HepG2 (cell line): ENCODE measurements around the gene KMT5C. TPM values are rescaled to one million over a fixed set of nuclear protein-coding genes. Genes with fewer than 3 reads are reported as not detected.

Experiments used
- BCL6 ChIP-seq: IDR thresholded peaks from 2 replicates; pipeline ENCODE4 v1.6.1; 2016; ENCODE audit warnings: missing genetic modification reagents, missing compliant biosample characterization
- FOXA1 ChIP-seq, 2 experiments: fragments of 450-650 bp in 1 of 2; sonication (generic) in 1 of 2; formaldehyde crosslinking in 1 of 2; IDR thresholded peaks; 2 replicates each; pipeline versions ENCODE4 v1.4.0 to v1.6.1; 2016 to 2020; ENCODE audit warnings: missing genetic modification reagents in 1 of 2
- FOXM1 ChIP-seq: sonication (generic); formaldehyde crosslinking; IDR thresholded peaks from 2 replicates; pipeline ENCODE4 v1.5.0; 2020; ENCODE audit warnings: missing genetic modification reagents
- FOXP1 ChIP-seq, 2 experiments: fragments of 450-650 bp in 1 of 2; IDR thresholded peaks; 2 replicates each; pipeline ENCODE4 v1.6.1; 2017 to 2018; ENCODE audit warnings: antibody characterized with exemption in 1 of 2
- KAT8 ChIP-seq: IDR thresholded peaks from 2 replicates; pipeline ENCODE4 v1.6.1; 2016; ENCODE audit warnings: missing genetic modification reagents, missing compliant biosample characterization
- MEIS2 ChIP-seq: sonication (generic); formaldehyde crosslinking; IDR thresholded peaks from 2 replicates; pipeline ENCODE4 v1.9.0; 2021; ENCODE audit warnings: mild to moderate bottlenecking, missing genetic modification reagents
- MIER2 ChIP-seq: IDR thresholded peaks from 2 replicates; pipeline ENCODE4 v1.6.1; 2016; ENCODE audit warnings: missing biosample characterization, missing genetic modification reagents
- SMAD3 ChIP-seq: sonication (generic); formaldehyde crosslinking; IDR thresholded peaks from 2 replicates; pipeline ENCODE4 v1.4.0; 2020; ENCODE audit warnings: missing genetic modification reagents
- U2AF2 ChIP-seq: fragments of 200-400 bp; formaldehyde crosslinking; IDR thresholded peaks from 2 replicates; pipeline ENCODE4 v1.6.1; 2017; ENCODE audit warnings: low read depth, mild to moderate bottlenecking, low read length
- ZNF780A ChIP-seq: sonication (generic); formaldehyde crosslinking; IDR thresholded peaks from 2 replicates; pipeline ENCODE4 v1.8.0; 2022; ENCODE audit warnings: mild to moderate bottlenecking, missing genetic modification reagents, moderate library complexity
- ZNF792 ChIP-seq: IDR thresholded peaks from 2 replicates; pipeline ENCODE4 v1.6.1; 2016
- polyA plus RNA-seq, 8 experiments: library from polyadenylated mRNA; depleted of rRNA in 3 of 8; stranded (reverse) in 7 of 8; unstranded in 1 of 8; fragments of >200 nt; fragmentation: Illumina TruSeq in 4 of 8; extraction: Trizol in 4 of 8; gene quantifications; 2 replicates each; pipeline versions ENCODE4 v1.2.1 to v1.2.3, GENCODE V29; 2011 to 2016; ENCODE audit warnings: low read depth in 4 of 8, missing spikeins in 1 of 8, mixed read lengths in 1 of 8; ENCODE audit not compliant: insufficient read depth in 1 of 8
- total RNA-seq, 5 experiments: library from RNA; depleted of rRNA; stranded (reverse); fragments of >200 nt; fragmentation: Illumina TruSeq; extraction: Trizol; gene quantifications; 2 replicates each; pipeline ENCODE4 v1.2.3, GENCODE V29; 2016; ENCODE audit warnings: low read depth in 1 of 5
- TF ChIP-seq, protein P1 (sequence below): sonication (generic); formaldehyde crosslinking; IDR thresholded peaks from 2 replicates; pipeline ENCODE4 v1.5.1; 2020; ENCODE audit warnings: mild to moderate bottlenecking, missing genetic modification reagents, borderline replicate concordance
- TF ChIP-seq, protein P2 (sequence below): sonication (generic); formaldehyde crosslinking; conservative IDR thresholded peaks from 2 replicates; pipeline ENCODE4 v1.4.0; 2020; ENCODE audit warnings: missing genetic modification reagents
- TF ChIP-seq, protein P3 (sequence below): sonication (generic); formaldehyde crosslinking; IDR thresholded peaks from 2 replicates; pipeline ENCODE4 v1.5.1; 2020; ENCODE audit warnings: mild to moderate bottlenecking, missing genetic modification reagents, moderate library complexity
- TF ChIP-seq, protein P4 (sequence below): sonication (generic); formaldehyde crosslinking; IDR thresholded peaks from 2 replicates; pipeline ENCODE4 v1.4.0; 2020; ENCODE audit warnings: missing genetic modification reagents, mild to moderate bottlenecking, borderline replicate concordance

The KMT5C gene
- total and polyA plus RNA-seq, 2 of the 13 experiments (the other 11 are each of a cell fraction or from before 2014, with no cell fraction given), result 5.5 to 9.0 TPM

DNA sequence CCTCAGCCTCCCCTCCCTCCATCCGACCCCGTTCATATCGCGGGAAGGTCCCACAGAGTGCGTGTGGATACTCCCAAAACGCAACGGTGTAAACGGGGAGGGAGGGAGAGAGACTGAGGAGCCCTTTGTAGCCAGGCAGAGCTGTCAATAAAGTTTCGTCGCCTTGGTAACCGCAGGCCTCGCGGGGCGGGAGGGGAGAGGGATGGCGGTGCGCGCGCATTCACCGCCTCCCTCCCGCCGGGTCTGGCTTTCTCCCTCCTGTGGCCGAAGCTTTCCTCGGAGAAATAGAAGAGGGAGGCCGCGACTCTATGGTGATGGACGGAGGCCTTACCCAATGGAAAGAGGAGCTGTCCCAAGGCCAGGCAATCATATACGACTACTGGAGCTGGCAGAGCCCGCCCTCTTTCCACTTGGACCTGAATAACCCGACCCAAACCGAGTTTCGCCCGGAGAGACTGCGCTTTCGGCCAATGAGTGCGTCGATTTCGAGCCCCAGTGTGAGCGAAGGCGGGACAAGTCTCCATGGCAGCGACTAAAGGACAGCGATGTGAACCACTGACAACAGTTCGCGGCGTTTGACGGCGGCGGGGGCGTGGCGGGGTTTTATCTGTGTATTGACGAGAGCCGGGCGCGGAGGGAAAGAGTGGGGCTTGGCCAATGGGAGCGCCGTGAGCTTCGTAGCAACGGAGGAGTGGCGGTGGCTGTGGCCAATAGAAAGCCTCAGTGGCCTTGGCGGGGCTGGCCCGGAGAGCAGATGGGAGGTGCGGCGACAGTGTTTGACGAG is at the start of gene KMT5C (continued):
- TF ChIP-seq KAT8 (CRISPR knock-in tag) (peak; percentile 52), BCL6 (no peak), FOXM1 (CRISPR knock-in tag) (no peak), MEIS2 (CRISPR knock-in tag) (peak; percentile 81; the same call in 1 of the 2 replicates), FOXA1 (IDR thresholded peaks at IDR 0.05) (no peak), FOXA1 (CRISPR knock-in tag; IDR thresholded peaks at IDR 0.05) (peak; percentile 47), ZNF792 (no peak), U2AF2 (0 out of 2 replicates have a peak, but pooled peaks have one; percentile 61), SMAD3 (CRISPR knock-in tag) (0 out of 2 replicates have a peak, but pooled peaks have one; percentile 30), MIER2 (CRISPR knock-in tag) (no peak), FOXP1 (IDR thresholded peaks at IDR 0.05) (0 out of 2 replicates have a peak, but pooled peaks have one; percentile 6), FOXP1 (CRISPR knock-in tag; IDR thresholded peaks at IDR 0.05) (no peak), ZNF780A (CRISPR knock-in tag) (no peak)
- TF ChIP-seq, protein P1, sequence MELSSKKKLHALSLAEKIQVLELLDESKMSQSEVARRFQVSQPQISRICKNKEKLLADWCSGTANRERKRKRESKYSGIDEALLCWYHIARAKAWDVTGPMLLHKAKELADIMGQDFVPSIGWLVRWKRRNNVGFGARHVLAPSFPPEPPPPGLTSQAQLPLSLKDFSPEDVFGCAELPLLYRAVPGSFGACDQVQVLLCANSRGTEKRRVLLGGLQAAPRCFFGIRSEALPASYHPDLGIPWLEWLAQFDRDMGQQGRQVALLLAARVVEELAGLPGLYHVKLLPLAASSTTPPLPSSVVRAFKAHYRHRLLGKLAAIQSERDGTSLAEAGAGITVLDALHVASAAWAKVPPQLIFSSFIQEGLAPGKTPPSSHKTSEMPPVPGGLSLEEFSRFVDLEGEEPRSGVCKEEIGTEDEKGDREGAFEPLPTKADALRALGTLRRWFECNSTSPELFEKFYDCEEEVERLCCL, result no peak
- TF ChIP-seq, protein P2, sequence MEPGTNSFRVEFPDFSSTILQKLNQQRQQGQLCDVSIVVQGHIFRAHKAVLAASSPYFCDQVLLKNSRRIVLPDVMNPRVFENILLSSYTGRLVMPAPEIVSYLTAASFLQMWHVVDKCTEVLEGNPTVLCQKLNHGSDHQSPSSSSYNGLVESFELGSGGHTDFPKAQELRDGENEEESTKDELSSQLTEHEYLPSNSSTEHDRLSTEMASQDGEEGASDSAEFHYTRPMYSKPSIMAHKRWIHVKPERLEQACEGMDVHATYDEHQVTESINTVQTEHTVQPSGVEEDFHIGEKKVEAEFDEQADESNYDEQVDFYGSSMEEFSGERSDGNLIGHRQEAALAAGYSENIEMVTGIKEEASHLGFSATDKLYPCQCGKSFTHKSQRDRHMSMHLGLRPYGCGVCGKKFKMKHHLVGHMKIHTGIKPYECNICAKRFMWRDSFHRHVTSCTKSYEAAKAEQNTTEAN (CRISPR knock-in tag), result 0 out of 2 replicates have a peak, but pooled peaks have one; percentile 43
- TF ChIP-seq, protein P3, sequence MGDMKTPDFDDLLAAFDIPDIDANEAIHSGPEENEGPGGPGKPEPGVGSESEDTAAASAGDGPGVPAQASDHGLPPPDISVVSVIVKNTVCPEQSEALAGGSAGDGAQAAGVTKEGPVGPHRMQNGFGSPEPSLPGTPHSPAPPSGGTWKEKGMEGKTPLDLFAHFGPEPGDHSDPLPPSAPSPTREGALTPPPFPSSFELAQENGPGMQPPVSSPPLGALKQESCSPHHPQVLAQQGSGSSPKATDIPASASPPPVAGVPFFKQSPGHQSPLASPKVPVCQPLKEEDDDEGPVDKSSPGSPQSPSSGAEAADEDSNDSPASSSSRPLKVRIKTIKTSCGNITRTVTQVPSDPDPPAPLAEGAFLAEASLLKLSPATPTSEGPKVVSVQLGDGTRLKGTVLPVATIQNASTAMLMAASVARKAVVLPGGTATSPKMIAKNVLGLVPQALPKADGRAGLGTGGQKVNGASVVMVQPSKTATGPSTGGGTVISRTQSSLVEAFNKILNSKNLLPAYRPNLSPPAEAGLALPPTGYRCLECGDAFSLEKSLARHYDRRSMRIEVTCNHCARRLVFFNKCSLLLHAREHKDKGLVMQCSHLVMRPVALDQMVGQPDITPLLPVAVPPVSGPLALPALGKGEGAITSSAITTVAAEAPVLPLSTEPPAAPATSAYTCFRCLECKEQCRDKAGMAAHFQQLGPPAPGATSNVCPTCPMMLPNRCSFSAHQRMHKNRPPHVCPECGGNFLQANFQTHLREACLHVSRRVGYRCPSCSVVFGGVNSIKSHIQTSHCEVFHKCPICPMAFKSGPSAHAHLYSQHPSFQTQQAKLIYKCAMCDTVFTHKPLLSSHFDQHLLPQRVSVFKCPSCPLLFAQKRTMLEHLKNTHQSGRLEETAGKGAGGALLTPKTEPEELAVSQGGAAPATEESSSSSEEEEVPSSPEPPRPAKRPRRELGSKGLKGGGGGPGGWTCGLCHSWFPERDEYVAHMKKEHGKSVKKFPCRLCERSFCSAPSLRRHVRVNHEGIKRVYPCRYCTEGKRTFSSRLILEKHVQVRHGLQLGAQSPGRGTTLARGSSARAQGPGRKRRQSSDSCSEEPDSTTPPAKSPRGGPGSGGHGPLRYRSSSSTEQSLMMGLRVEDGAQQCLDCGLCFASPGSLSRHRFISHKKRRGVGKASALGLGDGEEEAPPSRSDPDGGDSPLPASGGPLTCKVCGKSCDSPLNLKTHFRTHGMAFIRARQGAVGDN (CRISPR knock-in tag), result peak; percentile 63
- TF ChIP-seq, protein P4, sequence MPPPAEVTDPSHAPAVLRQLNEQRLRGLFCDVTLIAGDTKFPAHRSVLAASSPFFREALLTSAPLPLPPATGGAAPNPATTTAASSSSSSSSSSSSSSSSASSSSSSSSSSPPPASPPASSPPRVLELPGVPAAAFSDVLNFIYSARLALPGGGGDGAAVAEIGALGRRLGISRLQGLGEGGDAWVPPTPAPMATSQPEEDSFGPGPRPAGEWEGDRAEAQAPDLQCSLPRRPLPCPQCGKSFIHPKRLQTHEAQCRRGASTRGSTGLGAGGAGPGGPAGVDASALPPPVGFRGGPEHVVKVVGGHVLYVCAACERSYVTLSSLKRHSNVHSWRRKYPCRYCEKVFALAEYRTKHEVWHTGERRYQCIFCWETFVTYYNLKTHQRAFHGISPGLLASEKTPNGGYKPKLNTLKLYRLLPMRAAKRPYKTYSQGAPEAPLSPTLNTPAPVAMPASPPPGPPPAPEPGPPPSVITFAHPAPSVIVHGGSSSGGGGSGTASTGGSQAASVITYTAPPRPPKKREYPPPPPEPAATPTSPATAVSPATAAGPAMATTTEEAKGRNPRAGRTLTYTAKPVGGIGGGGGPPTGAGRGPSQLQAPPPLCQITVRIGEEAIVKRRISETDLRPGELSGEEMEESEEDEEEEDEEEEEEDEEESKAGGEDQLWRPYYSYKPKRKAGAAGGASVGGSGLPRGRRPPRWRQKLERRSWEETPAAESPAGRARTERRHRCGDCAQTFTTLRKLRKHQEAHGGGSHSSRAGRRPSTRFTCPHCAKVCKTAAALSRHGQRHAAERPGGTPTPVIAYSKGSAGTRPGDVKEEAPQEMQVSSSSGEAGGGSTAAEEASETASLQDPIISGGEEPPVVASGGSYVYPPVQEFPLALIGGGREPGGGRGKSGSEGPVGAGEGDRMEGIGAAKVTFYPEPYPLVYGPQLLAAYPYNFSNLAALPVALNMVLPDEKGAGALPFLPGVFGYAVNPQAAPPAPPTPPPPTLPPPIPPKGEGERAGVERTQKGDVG (CRISPR knock-in tag), result no peak
